GM23338 (cell line): ENCODE data around the gene SLC39A13. TPM values are rescaled to one million over a fixed set of nuclear protein-coding genes. Genes with fewer than 3 reads are reported as not detected.

Experiments
- ATAC-seq: fragments of 200-7000 bp; cut with Tn5 transposase; 3 replicates; pipeline ENCODE4 v1.9.1; 2020
- DNase-seq: peaks from one replicate; pipeline ENCODE4 v3.0.0-alpha.2; 2015; ENCODE audit warnings: low spot score
- H2AFZ ChIP-seq: fragments of 200-600 bp; sonication (generic); 2 replicates; pipeline ENCODE4 v1.8.0; 2016; ENCODE audit warnings: antibody characterized with exemption, mild to moderate bottlenecking, moderate library complexity
- H3F3A ChIP-seq: fragments of 200-600 bp; sonication (generic); replicated peaks from 2 replicates; pipeline ENCODE4 v1.8.0; 2017; ENCODE audit warnings: antibody characterized with exemption, mixed run types, low read depth
- H3K27ac ChIP-seq: fragments of 200-600 bp; sonication (generic); 2 replicates; pipeline ENCODE4 v1.6.1; 2016; ENCODE audit warnings: low read depth
- H3K27me3 ChIP-seq: fragments of 200-600 bp; sonication (generic); 2 replicates; pipeline ENCODE4 v1.8.0; 2016; ENCODE audit warnings: mild to moderate bottlenecking, mixed run types, moderate library complexity; ENCODE audit not compliant: insufficient read depth
- H3K36me3 ChIP-seq: fragments of 200-600 bp; sonication (generic); 2 replicates; pipeline ENCODE4 v1.8.0; 2016; ENCODE audit warnings: mild to moderate bottlenecking; ENCODE audit not compliant: insufficient read depth
- H3K4me1 ChIP-seq: fragments of 200-600 bp; sonication (generic); 2 replicates; pipeline ENCODE4 v1.8.0; 2016; ENCODE audit warnings: mild to moderate bottlenecking, moderate library complexity; ENCODE audit not compliant: insufficient read depth
- H3K4me2 ChIP-seq: fragments of 200-600 bp; sonication (generic); 2 replicates; pipeline ENCODE4 v1.7.1; 2017; ENCODE audit warnings: mixed run types
- H3K4me3 ChIP-seq: fragments of 200-600 bp; sonication (generic); 2 replicates; pipeline ENCODE4 v1.6.1; 2016; ENCODE audit warnings: mixed run types
- H3K79me2 ChIP-seq: fragments of 200-600 bp; sonication (generic); replicated peaks from 2 replicates; pipeline ENCODE4 v1.8.0; 2017; ENCODE audit warnings: mild to moderate bottlenecking; ENCODE audit not compliant: insufficient read depth
- H3K9me2 ChIP-seq: fragments of 200-600 bp; sonication (generic); 2 replicates; pipeline ENCODE4 v1.8.0; 2017; ENCODE audit not compliant: insufficient read depth
- H4K20me1 ChIP-seq: fragments of 200-600 bp; sonication (generic); replicated peaks from 2 replicates; pipeline ENCODE4 v1.8.0; 2017; ENCODE audit warnings: mild to moderate bottlenecking; ENCODE audit not compliant: insufficient read depth
- H3K27ac Mint-ChIP-seq: 2 replicates; pipeline ENCODE4 v1.8.0; 2020; ENCODE audit warnings: inconsistent platforms, mild to moderate bottlenecking, moderate library complexity, mixed read lengths
- H3K27me3 Mint-ChIP-seq: 3 replicates; pipeline ENCODE4 v1.8.0; 2022; ENCODE audit warnings: low read depth, mild to moderate bottlenecking, moderate library complexity, mixed read lengths, inconsistent platforms; ENCODE audit not compliant: insufficient read depth, poor library complexity
- H3K36me3 Mint-ChIP-seq: 3 replicates; pipeline ENCODE4 v1.8.0; 2021; ENCODE audit warnings: low read depth, mild to moderate bottlenecking, inconsistent platforms, moderate library complexity, mixed read lengths
- H3K4me1 Mint-ChIP-seq: 3 replicates; pipeline ENCODE4 v1.8.0; 2020; ENCODE audit warnings: mild to moderate bottlenecking, inconsistent platforms, mixed read lengths
- H3K4me3 Mint-ChIP-seq: 3 replicates; pipeline ENCODE4 v1.8.0; 2021; ENCODE audit warnings: moderate library complexity, mild to moderate bottlenecking, inconsistent platforms, mixed read lengths
- H3K9me3 Mint-ChIP-seq: 3 replicates; pipeline ENCODE4 v1.8.0; 2020; ENCODE audit warnings: moderate library complexity, mild to moderate bottlenecking, inconsistent platforms, mixed read lengths
- CREB1 ChIP-seq: fragments of 250-450 bp; sonication (Bioruptor Pico); IDR thresholded peaks from 2 replicates; pipeline ENCODE4 v1.5.0; 2020; ENCODE audit warnings: low read depth, mild to moderate bottlenecking, moderate library complexity
- EZH2 ChIP-seq: fragments of 200-600 bp; sonication (generic); IDR thresholded peaks from one replicate; pipeline ENCODE4 v1.8.0; 2017; ENCODE audit warnings: antibody characterized with exemption, mild to moderate bottlenecking, low read depth; ENCODE audit not compliant: unreplicated experiment
- EZH2phosphoT487 ChIP-seq: fragments of 200-600 bp; sonication (generic); IDR thresholded peaks from one replicate; pipeline ENCODE4 v1.8.1; 2018; ENCODE audit warnings: antibody characterized with exemption; ENCODE audit not compliant: unreplicated experiment
- JUNB ChIP-seq: IDR thresholded peaks from one replicate; pipeline ENCODE4 v1.6.1; 2016; ENCODE audit warnings: antibody characterized with exemption; ENCODE audit not compliant: unreplicated experiment
- POLR2AphosphoS5 ChIP-seq: IDR thresholded peaks from 2 replicates; pipeline ENCODE4 v1.6.1; 2016; ENCODE audit warnings: antibody characterized with exemption, low read depth
- STAT1 ChIP-seq: IDR thresholded peaks from one replicate; pipeline ENCODE4 v1.6.1; 2016; ENCODE audit warnings: antibody characterized with exemption; ENCODE audit not compliant: unreplicated experiment
- ZNF114 ChIP-seq: fragments of 250-450 bp; sonication (Bioruptor Pico); IDR thresholded peaks from 2 replicates; pipeline ENCODE4 v1.5.0; 2020; ENCODE audit warnings: mild to moderate bottlenecking, moderate library complexity
- ZNF331 ChIP-seq: fragments of 250-450 bp; sonication (Bioruptor Pico); IDR thresholded peaks from 2 replicates; pipeline ENCODE4 v1.5.0; 2020; ENCODE audit warnings: low read depth, mild to moderate bottlenecking, moderate library complexity
- ZNF462 ChIP-seq: fragments of 250-450 bp; sonication (Bioruptor Pico); IDR thresholded peaks from 2 replicates; pipeline ENCODE4 v1.5.0; 2020; ENCODE audit warnings: mild to moderate bottlenecking, moderate library complexity
- polyA plus RNA-seq: library from polyadenylated mRNA; unstranded; fragments of >200 nt; fragmentation: Nextera tagmentation; extraction: Ambion mirVana; gene quantifications from 2 replicates; pipeline ENCODE4 v1.2.1, GENCODE V29; 2016
- total RNA-seq: library from RNA; depleted of rRNA; stranded (reverse); fragments of >200 nt; shearing (Covaris generic); gene quantifications from 2 replicates; pipeline ENCODE4 v1.2.3, GENCODE V29; 2014
- TF ChIP-seq, protein P1 (sequence below), 2 experiments: fragments of 200-600 bp in 1 of 2; sonication (generic) in 1 of 2; conservative IDR thresholded peaks; 2 replicates each; pipeline versions ENCODE4 v1.5.1 to v1.6.1; 2016 to 2017; ENCODE audit warnings: antibody characterized with exemption in 2 of 2, low read depth in 2 of 2, mild to moderate bottlenecking in 2 of 2, moderate library complexity in 1 of 2
- TF ChIP-seq, protein P2 (sequence below): IDR thresholded peaks from 2 replicates; pipeline ENCODE4 v1.6.1; 2016; ENCODE audit warnings: antibody characterized with exemption

SLC39A13 gene
- total and polyA plus RNA-seq, 2 experiments from 2014 or later = 15.8 to 32.7 TPM

DNA sequence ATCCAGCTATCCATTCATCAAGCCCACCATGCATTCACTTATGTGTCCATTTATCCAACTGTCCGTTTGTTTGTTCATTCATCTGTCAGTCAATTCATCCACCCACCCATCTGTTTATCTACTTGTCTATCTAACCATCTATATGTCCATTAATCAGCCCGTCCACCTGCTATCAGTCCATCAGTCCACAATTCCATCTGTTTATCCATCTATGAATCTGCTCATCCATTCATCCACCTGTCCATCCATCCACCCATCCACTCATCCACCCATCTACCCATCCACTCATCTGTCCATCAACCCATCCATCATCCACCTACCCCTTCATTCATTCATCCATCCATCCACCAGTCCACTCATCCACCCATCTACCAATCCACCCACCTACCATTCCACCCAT is 29.1 kb upstream of the SLC39A13 start (continued):
- TF ChIP-seq, protein P1, sequence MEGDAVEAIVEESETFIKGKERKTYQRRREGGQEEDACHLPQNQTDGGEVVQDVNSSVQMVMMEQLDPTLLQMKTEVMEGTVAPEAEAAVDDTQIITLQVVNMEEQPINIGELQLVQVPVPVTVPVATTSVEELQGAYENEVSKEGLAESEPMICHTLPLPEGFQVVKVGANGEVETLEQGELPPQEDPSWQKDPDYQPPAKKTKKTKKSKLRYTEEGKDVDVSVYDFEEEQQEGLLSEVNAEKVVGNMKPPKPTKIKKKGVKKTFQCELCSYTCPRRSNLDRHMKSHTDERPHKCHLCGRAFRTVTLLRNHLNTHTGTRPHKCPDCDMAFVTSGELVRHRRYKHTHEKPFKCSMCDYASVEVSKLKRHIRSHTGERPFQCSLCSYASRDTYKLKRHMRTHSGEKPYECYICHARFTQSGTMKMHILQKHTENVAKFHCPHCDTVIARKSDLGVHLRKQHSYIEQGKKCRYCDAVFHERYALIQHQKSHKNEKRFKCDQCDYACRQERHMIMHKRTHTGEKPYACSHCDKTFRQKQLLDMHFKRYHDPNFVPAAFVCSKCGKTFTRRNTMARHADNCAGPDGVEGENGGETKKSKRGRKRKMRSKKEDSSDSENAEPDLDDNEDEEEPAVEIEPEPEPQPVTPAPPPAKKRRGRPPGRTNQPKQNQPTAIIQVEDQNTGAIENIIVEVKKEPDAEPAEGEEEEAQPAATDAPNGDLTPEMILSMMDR (conservative IDR thresholded peaks at IDR 0.05; ENCODE audit: low read depth in 2 of 2) = no peak
- TF ChIP-seq ZNF331 (CRISPR knock-in tag) = no peak

GRCh38 chr11:47380078-47380477 is 28.3 kb upstream of the SLC39A13 start:
- Histone ChIP-seq H4K20me1 (no peaks in the 10 kb centered on the region), H3K4me3 (no peak overlapping the region), H3K36me3 (no peaks in the 10 kb centered on the region), H3K79me2 (no peaks in the 10 kb centered on the region), H3K4me1 (no peaks in the 10 kb centered on the region; the same call in 1 of the 2 replicates), H3K9me2 (0 out of 2 replicates have a peak, but pooled peaks cover 2% of the 10 kb centered on the region), H3K4me2 (no peak overlapping the region), H2AFZ (no peak overlapping the region), H3K27me3 (no peaks in the 10 kb centered on the region), H3F3A (no peaks in the 10 kb centered on the region), H3K27ac (no peak overlapping the region)
- H3K4me1 Mint-ChIP-seq = peaks cover 3% of the 10 kb centered on the region; the same call in 2 of the 3 replicates
- no peak overlapping the region for H3K27ac Mint-ChIP-seq
- no peaks in the 10 kb centered on the region for H3K36me3 Mint-ChIP-seq
- H3K4me3 Mint-ChIP-seq = no peak overlapping the region
- ATAC-seq (no peak), DNase-seq (no peak)
- peaks cover 9% of the 10 kb centered on the region for H3K27me3 Mint-ChIP-seq
- H3K9me3 Mint-ChIP-seq = no peaks in the 10 kb centered on the region; the same call in 2 of the 3 replicates
- TF ChIP-seq ZNF462 (CRISPR knock-in tag) (no peak), CREB1 (CRISPR knock-in tag) (no peak), EZH2 (no peak), ZNF331 (CRISPR knock-in tag) (no peak), ZNF114 (CRISPR knock-in tag) (no peak), JUNB (no peak), STAT1 (no peak), EZH2phosphoT487 (no peak), POLR2AphosphoS5 (no peak)
- TF ChIP-seq, protein P1 (conservative IDR thresholded peaks at IDR 0.05; ENCODE audit: low read depth in 2 of 2) = no peak
- TF ChIP-seq, protein P2, sequence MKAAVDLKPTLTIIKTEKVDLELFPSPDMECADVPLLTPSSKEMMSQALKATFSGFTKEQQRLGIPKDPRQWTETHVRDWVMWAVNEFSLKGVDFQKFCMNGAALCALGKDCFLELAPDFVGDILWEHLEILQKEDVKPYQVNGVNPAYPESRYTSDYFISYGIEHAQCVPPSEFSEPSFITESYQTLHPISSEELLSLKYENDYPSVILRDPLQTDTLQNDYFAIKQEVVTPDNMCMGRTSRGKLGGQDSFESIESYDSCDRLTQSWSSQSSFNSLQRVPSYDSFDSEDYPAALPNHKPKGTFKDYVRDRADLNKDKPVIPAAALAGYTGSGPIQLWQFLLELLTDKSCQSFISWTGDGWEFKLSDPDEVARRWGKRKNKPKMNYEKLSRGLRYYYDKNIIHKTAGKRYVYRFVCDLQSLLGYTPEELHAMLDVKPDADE = no peak
